Measurements from ENCODE around the gene FANK1. TPM values are rescaled to one million over a fixed set of nuclear protein-coding genes. Genes with fewer than 3 reads are reported as not detected.
"Not testable (repeated sequence)": the region's sequence is repeated elsewhere in the genome, so short reads cannot be mapped to it uniquely, and the experiment has no call there.

FANK1 gene
- total and polyA plus RNA-seq, 4 donors = 1.3 to 6.1 (median 1.9) TPM

DNA sequence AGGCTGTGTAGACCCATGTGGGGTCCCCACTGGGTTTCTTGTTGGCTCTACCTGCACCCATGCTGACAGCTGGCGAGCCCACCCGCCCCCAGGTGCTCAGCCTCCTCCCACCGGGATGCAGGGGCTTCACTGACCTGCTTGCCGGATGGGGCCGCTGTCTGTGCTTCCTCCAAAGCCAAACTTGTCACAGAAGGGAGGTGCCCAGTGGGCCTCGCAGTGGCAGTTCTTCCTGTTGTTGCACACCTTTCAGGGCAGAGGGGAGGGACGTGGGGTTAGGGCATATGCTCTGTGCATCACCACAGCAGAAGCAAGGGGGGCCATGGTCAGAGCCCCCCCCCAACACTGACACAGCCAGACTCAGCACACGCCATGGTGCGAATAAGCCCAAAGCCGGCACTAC lies 146.5 kb downstream of the FANK1 start:
- H3K4me3 ChIP-seq (ENCODE audit: low read length in 2 of 2) = no peak overlapping the region
- intact Hi-C loops (cut with DNase I) = loop anchor here in 1 of 2 donors (10.0 kb wide), 1 partner anchor 342 kb away; the partner anchor contains the start of gene ADAM12
- H3K27me3 ChIP-seq (ENCODE audit: control insufficient read depth in 1 of 2, insufficient read depth in 2 of 2, low read length in 1 of 2) = no peaks in the 10 kb centered on the region
- ATAC-seq (ENCODE audit: low FRiP score) = no peak
- WGBS, 2 donors = 95 to 99% methylated on average over 10 of the region's 10 CpGs
- no peak for DNase-seq
- H3K9me3 ChIP-seq (ENCODE audit: control insufficient read depth, low read length) = no peaks in the 10 kb centered on the region
- H3K27ac ChIP-seq (ENCODE audit: low read depth in 1 of 2, low read length in 2 of 2) = peak overlapping the region in 1 of 2 donors; percentile 48
- H3K36me3 ChIP-seq (ENCODE audit: control insufficient read depth in 1 of 2, insufficient read depth in 2 of 2, low read length in 1 of 2) = no peaks in the 10 kb centered on the region
- H3K4me1 ChIP-seq (ENCODE audit: control insufficient read depth in 1 of 2, insufficient read depth in 2 of 2, low read length in 2 of 2) = no peaks in the 10 kb centered on the region

DNA sequence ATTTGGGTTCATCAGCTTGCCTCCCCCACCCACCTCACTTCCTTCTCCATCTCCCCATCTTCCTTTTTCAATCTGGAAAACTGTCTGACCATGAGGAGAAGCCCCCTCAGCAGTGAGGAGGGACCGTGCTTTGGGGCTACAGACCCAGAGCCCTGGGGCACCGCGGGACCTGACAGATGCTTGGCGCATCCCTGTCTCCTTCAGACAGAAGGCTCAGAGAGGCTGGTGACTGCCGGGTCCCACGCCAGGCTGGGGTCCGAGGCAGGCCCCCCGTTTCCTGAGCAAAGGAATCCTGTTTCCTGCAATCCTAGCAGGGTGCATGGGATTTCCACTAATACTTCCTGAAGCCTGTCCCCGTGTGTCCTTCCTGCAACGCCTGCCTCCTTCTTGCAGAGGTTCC lies 147.0 kb downstream of the FANK1 start:
- no peak for ATAC-seq (ENCODE audit: low FRiP score)
- Histone ChIP-seq H3K27ac (ENCODE audit: low read depth in 1 of 2, low read length in 2 of 2) (no peak overlapping the region), H3K4me1 (ENCODE audit: control insufficient read depth in 1 of 2, insufficient read depth in 2 of 2, low read length in 2 of 2) (no peaks in the 10 kb centered on the region), H3K36me3 (ENCODE audit: control insufficient read depth in 1 of 2, insufficient read depth in 2 of 2, low read length in 1 of 2) (no peaks in the 10 kb centered on the region), H3K27me3 (ENCODE audit: control insufficient read depth in 1 of 2, insufficient read depth in 2 of 2, low read length in 1 of 2) (no peaks in the 10 kb centered on the region), H3K4me3 (ENCODE audit: low read length in 2 of 2) (no peak overlapping the region), H3K9me3 (ENCODE audit: control insufficient read depth, low read length) (no peaks in the 10 kb centered on the region)
- WGBS, 2 donors = 87 to 97% methylated on average over 10 of the region's 10 CpGs
- intact Hi-C loops (cut with DNase I) = loop anchor here in 1 of 2 donors (10.0 kb wide), 1 partner anchor 341 kb away; the partner anchor contains the start of gene ADAM12
- no peak for DNase-seq

DNA sequence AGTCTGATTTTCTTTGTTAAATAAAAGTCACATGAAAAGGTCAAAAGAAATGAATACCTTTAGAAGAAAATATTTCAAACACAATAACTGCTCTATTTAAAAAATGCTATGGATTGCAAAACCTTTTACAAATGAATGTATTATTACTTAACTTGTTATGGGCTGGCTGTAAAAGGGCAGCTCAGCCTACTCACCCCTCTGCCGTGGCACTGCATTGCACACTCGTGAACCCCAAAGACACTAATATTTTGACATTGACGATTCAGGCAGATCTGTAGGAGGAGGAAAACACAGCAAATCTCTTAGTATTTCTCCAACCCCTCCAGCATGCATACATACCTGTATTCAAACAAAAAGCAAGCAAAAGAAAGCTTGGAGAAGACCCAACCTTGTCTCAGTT lies 149.5 kb downstream of the FANK1 start:
- H3K36me3 ChIP-seq (ENCODE audit: control insufficient read depth in 1 of 2, insufficient read depth in 2 of 2, low read length in 1 of 2) = no peaks in the 10 kb centered on the region
- no peaks in the 10 kb centered on the region for H3K27me3 ChIP-seq (ENCODE audit: control insufficient read depth in 1 of 2, insufficient read depth in 2 of 2, low read length in 1 of 2)
- ATAC-seq (ENCODE audit: low FRiP score) (no peak), DNase-seq (no peak)
- intact Hi-C loops (cut with DNase I) = loop anchor here in 1 of 2 donors (10.0 kb wide), 1 partner anchor 339 kb away; the partner anchor contains the start of gene ADAM12
- H3K27ac ChIP-seq (ENCODE audit: low read depth in 1 of 2, low read length in 2 of 2) = no peak overlapping the region
- no peaks in the 10 kb centered on the region for H3K9me3 ChIP-seq (ENCODE audit: control insufficient read depth, low read length)
- H3K4me3 ChIP-seq (ENCODE audit: low read length in 2 of 2) = no peak overlapping the region
- no peaks in the 10 kb centered on the region for H3K4me1 ChIP-seq (ENCODE audit: control insufficient read depth in 1 of 2, insufficient read depth in 2 of 2, low read length in 2 of 2)
- WGBS, 2 donors = 96 to 97% methylated on average over 3 of the region's 3 CpGs

DNA sequence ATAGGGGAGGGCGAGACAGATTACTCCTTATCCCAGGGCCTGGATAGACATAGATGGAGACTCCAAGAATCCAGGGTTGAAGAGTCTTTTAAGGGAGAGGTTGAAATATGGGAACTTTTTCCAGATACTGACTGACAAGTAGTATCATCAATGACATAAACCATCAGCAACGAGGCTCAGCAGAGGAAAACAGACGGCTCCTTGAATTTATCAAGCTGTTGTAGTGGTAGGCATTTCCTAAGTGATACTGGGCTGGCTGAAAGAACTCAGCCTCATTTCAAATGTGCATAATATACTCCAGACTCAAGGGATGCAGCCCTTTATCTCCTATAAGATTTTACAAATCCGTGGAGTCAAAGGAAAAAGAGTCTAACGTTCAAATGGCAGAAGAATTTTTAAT lies 150.5 kb downstream of the FANK1 start:
- ATAC-seq (ENCODE audit: low FRiP score) = no peak
- Histone ChIP-seq H3K36me3 (ENCODE audit: control insufficient read depth in 1 of 2, insufficient read depth in 2 of 2, low read length in 1 of 2) (no peaks in the 10 kb centered on the region), H3K27ac (ENCODE audit: low read depth in 1 of 2, low read length in 2 of 2) (no peak overlapping the region), H3K9me3 (ENCODE audit: control insufficient read depth, low read length) (no peaks in the 10 kb centered on the region), H3K27me3 (ENCODE audit: control insufficient read depth in 1 of 2, insufficient read depth in 2 of 2, low read length in 1 of 2) (no peaks in the 10 kb centered on the region), H3K4me1 (ENCODE audit: control insufficient read depth in 1 of 2, insufficient read depth in 2 of 2, low read length in 2 of 2) (no peaks in the 10 kb centered on the region), H3K4me3 (ENCODE audit: low read length in 2 of 2) (no peak overlapping the region)
- DNase-seq = no peak
- WGBS, 2 donors = 80 to 92% methylated on average over 5 of the region's 5 CpGs
- intact Hi-C loops (cut with DNase I) = loop anchor here in 1 of 2 donors (10.0 kb wide), 1 partner anchor 338 kb away; the partner anchor contains the start of gene ADAM12

DNA sequence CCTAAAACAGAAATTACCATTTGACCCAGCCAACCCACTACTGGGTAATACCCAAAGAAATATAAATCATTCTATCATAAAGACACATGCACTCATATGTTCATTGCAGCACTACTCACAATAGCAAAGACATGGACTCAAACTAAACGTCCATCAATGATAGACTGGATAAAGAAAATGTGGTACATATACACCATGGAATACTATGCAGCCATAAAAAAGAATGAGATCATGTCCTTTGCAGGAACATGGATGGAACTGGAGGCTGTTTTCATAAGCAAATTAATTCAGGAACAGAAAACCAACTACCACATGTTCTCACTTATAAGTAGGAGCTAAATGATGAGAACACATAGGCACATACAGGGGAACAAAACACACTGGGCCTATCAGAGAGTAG lies 151.4 kb downstream of the FANK1 start:
- not testable (repeated sequence) for DNase-seq; ATAC-seq (ENCODE audit: low FRiP score); H3K27me3 ChIP-seq (ENCODE audit: control insufficient read depth in 1 of 2, insufficient read depth in 2 of 2, low read length in 1 of 2); H3K9me3 ChIP-seq (ENCODE audit: control insufficient read depth, low read length); H3K4me3 ChIP-seq (ENCODE audit: low read length in 2 of 2); H3K36me3 ChIP-seq (ENCODE audit: control insufficient read depth in 1 of 2, insufficient read depth in 2 of 2, low read length in 1 of 2); H3K27ac ChIP-seq (ENCODE audit: low read depth in 1 of 2, low read length in 2 of 2); H3K4me1 ChIP-seq (ENCODE audit: control insufficient read depth in 1 of 2, insufficient read depth in 2 of 2, low read length in 2 of 2)
- intact Hi-C loops (cut with DNase I) = loop anchor here in 1 of 2 donors (10.0 kb wide), 1 partner anchor 337 kb away; the partner anchor contains the start of gene ADAM12
- 82 to 94% methylated on average over 1 of the region's 1 CpG for WGBS, 2 donors

DNA sequence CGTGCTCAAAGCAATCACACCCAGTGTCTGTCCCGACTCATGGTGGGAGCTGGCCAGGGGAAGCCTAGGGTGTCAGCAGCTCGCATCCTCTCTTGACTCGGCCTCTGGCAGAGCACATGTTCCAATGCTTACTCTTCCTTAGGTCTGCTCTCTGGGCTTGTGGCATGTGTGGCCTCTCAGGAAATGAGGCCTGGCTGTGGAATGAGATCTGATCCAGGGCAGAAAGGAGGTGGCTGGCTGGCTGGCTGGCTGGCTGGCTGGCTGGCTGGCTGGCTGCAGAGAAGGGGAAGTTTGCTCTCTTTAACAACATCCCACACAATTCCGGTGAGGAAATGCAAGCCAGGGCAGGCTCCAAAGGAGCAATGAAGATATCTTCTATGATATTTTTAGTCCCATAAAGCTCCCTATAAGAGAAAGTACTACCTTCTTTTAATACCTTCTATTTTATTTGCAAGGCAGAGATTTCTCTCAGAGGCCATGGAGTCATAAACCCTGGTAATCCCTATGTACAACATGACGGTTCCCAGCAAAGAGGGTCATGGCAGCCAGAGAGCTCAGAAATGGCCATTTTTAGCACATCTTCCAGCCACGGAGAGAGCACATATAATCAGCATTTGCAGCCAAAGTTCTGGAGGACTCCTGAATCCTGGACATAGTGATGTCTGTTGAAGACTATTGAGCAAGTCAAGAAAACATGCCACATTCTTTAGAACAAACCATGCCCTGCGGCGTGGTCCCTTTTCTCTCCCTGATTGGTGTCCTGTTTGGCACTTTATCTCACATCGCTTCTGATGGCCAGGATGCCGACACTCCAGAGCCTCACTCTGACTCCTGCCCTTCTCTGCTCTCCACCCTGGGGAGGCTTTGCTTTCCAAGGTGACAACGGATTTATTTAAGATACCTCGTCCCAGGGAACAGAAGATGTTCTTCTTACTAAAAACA lies 153.7 kb downstream of the FANK1 start:
- DNase-seq = peak in 1 of 2 donors; percentile 78
- Histone ChIP-seq H3K4me3 (ENCODE audit: low read length in 2 of 2) (no peak overlapping the region), H3K36me3 (ENCODE audit: control insufficient read depth in 1 of 2, insufficient read depth in 2 of 2, low read length in 1 of 2) (no peaks in the 10 kb centered on the region), H3K27ac (ENCODE audit: low read depth in 1 of 2, low read length in 2 of 2) (peak overlapping the region in 1 of 2 donors; percentile 61), H3K27me3 (ENCODE audit: control insufficient read depth in 1 of 2, insufficient read depth in 2 of 2, low read length in 1 of 2) (no peaks in the 10 kb centered on the region), H3K9me3 (ENCODE audit: control insufficient read depth, low read length) (no peaks in the 10 kb centered on the region), H3K4me1 (ENCODE audit: control insufficient read depth in 1 of 2, insufficient read depth in 2 of 2, low read length in 2 of 2) (no peaks in the 10 kb centered on the region)
- WGBS, 2 donors = 44 to 60% methylated on average over 13 of the region's 13 CpGs
- intact Hi-C loops (cut with DNase I) = loop anchor here in 1 of 2 donors (10.0 kb wide), 1 partner anchor 335 kb away; the partner anchor contains the start of gene ADAM12
- peak; percentile 42 for ATAC-seq (ENCODE audit: low FRiP score)

DNA sequence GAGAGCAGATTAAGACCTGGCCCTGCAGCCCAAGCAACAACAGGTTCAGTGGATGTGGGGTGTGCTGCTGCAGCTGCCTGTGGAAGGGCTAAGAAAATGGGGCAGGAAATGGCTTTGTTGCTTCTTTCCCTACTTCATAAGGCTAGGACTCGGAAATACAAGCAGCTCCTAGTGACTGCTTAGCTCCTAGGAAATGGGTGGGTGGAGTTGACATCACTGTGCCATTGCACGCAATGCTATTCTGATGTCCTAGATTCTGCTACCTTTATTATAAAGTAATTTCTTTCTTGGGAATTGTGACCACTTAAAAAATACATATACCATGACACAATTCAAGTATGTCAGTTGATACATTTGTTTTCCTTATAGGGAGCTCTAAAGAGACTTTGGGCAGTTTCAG lies 155.8 kb downstream of the FANK1 start:
- no peaks in the 10 kb centered on the region for H3K9me3 ChIP-seq (ENCODE audit: control insufficient read depth, low read length)
- no peak overlapping the region for H3K27ac ChIP-seq (ENCODE audit: low read depth in 1 of 2, low read length in 2 of 2)
- H3K4me3 ChIP-seq (ENCODE audit: low read length in 2 of 2) = no peak overlapping the region
- intact Hi-C loops (cut with DNase I) = no loop called here
- H3K4me1 ChIP-seq (ENCODE audit: control insufficient read depth in 1 of 2, insufficient read depth in 2 of 2, low read length in 2 of 2) = no peaks in the 10 kb centered on the region
- no peak for ATAC-seq (ENCODE audit: low FRiP score)
- H3K27me3 ChIP-seq (ENCODE audit: control insufficient read depth in 1 of 2, insufficient read depth in 2 of 2, low read length in 1 of 2) = no peaks in the 10 kb centered on the region
- WGBS, 2 donors = 70 to 84% methylated on average over 2 of the region's 2 CpGs
- H3K36me3 ChIP-seq (ENCODE audit: control insufficient read depth in 1 of 2, insufficient read depth in 2 of 2, low read length in 1 of 2) = no peaks in the 10 kb centered on the region
- DNase-seq = no peak

DNA sequence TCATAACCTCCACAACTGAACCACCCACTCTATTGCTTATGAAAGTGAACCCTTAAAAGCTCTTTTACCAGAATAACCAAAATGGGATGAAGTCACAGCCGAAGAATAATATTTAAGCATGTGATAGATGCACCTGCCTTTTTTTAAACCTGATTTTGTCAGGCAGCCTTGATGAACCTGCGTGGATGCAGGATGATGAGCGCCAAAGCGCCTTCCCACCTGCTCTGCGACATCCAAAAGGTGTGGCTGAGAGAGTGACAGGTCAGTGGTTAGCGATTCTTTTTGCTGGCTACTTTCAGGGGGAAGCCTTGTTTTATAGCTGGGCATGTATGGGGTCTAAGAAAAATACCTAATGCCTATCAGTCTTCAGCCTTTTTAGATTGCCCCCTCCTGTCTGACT lies 157.8 kb downstream of the FANK1 start:
- H3K4me3 ChIP-seq (ENCODE audit: low read length in 2 of 2) = no peak overlapping the region
- no peaks in the 10 kb centered on the region for H3K4me1 ChIP-seq (ENCODE audit: control insufficient read depth in 1 of 2, insufficient read depth in 2 of 2, low read length in 2 of 2)
- intact Hi-C loops (cut with DNase I) = no loop called here
- H3K27me3 ChIP-seq (ENCODE audit: control insufficient read depth in 1 of 2, insufficient read depth in 2 of 2, low read length in 1 of 2) = no peaks in the 10 kb centered on the region
- H3K27ac ChIP-seq (ENCODE audit: low read depth in 1 of 2, low read length in 2 of 2) = no peak overlapping the region
- DNase-seq (no peak), ATAC-seq (ENCODE audit: low FRiP score) (no peak)
- H3K9me3 ChIP-seq (ENCODE audit: control insufficient read depth, low read length) = no peaks in the 10 kb centered on the region
- 97 to 98% methylated on average over 6 of the region's 6 CpGs for WGBS, 2 donors
- no peaks in the 10 kb centered on the region for H3K36me3 ChIP-seq (ENCODE audit: control insufficient read depth in 1 of 2, insufficient read depth in 2 of 2, low read length in 1 of 2)
